ENCODE results near the gene CAMK2B. TPM values are rescaled to one million over a fixed set of nuclear protein-coding genes. Genes with fewer than 3 reads are reported as not detected.

Gene CAMK2B
- total and polyA plus RNA-seq, 4 experiments from 2014 or later, result not detected

DNA sequence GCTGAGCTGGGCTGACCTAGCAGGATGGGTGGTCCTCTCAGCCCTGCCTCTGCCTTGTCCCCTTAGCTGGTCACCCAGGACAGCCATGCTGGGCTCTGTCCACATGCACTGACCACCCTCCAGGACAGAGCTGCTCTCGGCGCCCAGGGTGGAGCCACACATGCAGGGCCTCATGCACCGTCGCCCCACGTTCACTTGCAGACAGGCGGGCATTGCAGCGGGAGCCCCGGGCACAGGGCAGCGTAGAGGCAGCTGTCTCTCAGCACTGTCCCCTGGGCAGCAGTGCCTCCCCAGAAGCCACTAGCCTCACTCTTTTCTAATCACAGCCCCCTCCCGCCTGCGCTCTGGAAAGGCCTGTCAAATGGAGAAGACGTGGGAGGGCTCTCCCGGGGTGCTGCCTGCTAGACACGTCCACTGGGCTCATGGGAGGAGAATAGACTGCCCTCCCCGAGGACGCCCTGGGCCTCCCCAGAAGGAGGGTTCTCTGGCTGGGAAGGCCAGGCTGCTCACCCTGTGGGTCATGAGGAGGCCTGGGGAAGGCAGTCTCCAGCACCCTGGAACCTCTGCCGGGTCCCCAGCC is 87.2 kb downstream of the CAMK2B start:
- H3K27me3 ChIP-seq (ENCODE audit: insufficient read depth, low read length), result no peaks in the 10 kb centered on the region

DNA sequence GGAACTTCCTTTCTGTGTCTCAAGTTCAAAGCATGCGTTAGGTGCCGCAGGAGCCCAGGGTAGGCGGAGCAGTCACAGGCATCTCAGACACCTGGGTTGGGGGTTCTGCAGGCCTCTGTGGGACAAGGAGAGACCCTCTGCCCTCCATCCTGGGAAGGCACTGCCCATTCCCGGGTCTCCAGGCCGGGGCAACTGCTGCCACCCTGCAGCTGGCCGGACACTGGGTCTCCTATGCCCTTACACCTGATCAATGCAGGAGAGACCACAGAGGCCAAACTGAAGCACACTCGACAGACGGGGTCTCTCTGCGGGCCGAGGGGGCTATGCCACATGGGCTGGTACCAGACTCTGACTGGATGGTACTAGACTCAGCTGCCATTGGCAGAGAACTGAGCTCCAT is 87.7 kb downstream of the CAMK2B start:
- Histone ChIP-seq H3K4me1 (ENCODE audit: insufficient read depth, low read length) (no peaks in the 10 kb centered on the region), H3K4me3 (ENCODE audit: low read length in 2 of 2) (no peak overlapping the region), H3K9me3 (ENCODE audit: control insufficient read depth in 1 of 2, low read length in 2 of 2) (no peaks in the 10 kb centered on the region), H3K27me3 (ENCODE audit: insufficient read depth, low read length) (no peaks in the 10 kb centered on the region), H3K36me3 (ENCODE audit: insufficient read depth, low read length) (no peaks in the 10 kb centered on the region), H3K27ac (ENCODE audit: low read depth, low read length) (no peak overlapping the region)
- no peak for DNase-seq
- no peaks in the 10 kb centered on the region for H3K36me3 Mint-ChIP-seq
- ChIA-PET CTCF (ENCODE audit: partially characterized antibody) (no interaction called here), POLR2A (ENCODE audit: partially characterized antibody) (no interaction called here)
- H3K9me3 Mint-ChIP-seq, result no peaks in the 10 kb centered on the region
- H3K4me1 Mint-ChIP-seq, result no peaks in the 10 kb centered on the region
- H3K4me3 Mint-ChIP-seq, result no peak overlapping the region
- no peak overlapping the region for H3K27ac Mint-ChIP-seq
- H3K27me3 Mint-ChIP-seq, result no peaks in the 10 kb centered on the region
- intact Hi-C loops (cut with micrococcal nuclease), result no loop called here

More for the DNA sequence above, 87.2 kb downstream of the CAMK2B start:
- no peak overlapping the region for H3K27ac Mint-ChIP-seq
- Histone ChIP-seq H3K36me3 (ENCODE audit: insufficient read depth, low read length) (no peaks in the 10 kb centered on the region), H3K4me3 (ENCODE audit: low read length in 2 of 2) (no peak overlapping the region), H3K27ac (ENCODE audit: low read depth, low read length) (no peak overlapping the region), H3K9me3 (ENCODE audit: control insufficient read depth in 1 of 2, low read length in 2 of 2) (no peaks in the 10 kb centered on the region), H3K4me1 (ENCODE audit: insufficient read depth, low read length) (no peaks in the 10 kb centered on the region)
- H3K9me3 Mint-ChIP-seq, result no peaks in the 10 kb centered on the region
- intact Hi-C loops (cut with micrococcal nuclease), result no loop called here
- H3K27me3 Mint-ChIP-seq, result no peaks in the 10 kb centered on the region
- H3K36me3 Mint-ChIP-seq, result no peaks in the 10 kb centered on the region
- no peaks in the 10 kb centered on the region for H3K4me1 Mint-ChIP-seq
- H3K4me3 Mint-ChIP-seq, result no peak overlapping the region
- CTCF ChIA-PET (ENCODE audit: partially characterized antibody), result no interaction called here
- no peak for DNase-seq
- POLR2A ChIA-PET (ENCODE audit: partially characterized antibody), result no interaction called here

DNA sequence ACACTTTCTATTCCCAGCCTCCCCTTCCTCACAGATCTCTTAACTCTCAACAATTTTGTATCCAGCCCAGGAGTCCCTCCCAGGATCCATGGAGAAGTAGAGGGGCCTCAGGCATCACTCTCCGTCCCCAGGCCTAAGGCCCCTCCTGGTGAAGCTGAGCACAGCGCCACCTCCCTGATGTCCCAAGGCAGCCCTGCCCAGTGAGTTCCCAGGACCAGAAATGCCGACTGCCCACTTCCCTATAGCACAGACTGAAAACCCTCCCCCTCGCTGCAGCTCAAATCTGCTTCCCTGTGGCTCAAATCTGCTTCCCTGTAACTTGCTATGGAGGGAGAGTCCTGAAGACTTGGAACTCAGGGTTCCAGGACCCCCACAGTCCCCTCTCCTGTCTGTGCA is 89.1 kb downstream of the CAMK2B start:
- no peaks in the 10 kb centered on the region for H3K36me3 ChIP-seq (ENCODE audit: insufficient read depth, low read length)
- H3K27me3 ChIP-seq (ENCODE audit: insufficient read depth, low read length), result no peaks in the 10 kb centered on the region
- no peak overlapping the region for H3K4me3 ChIP-seq (ENCODE audit: low read length in 2 of 2)
- no peaks in the 10 kb centered on the region for H3K36me3 Mint-ChIP-seq
- ChIA-PET POLR2A (ENCODE audit: partially characterized antibody) (no interaction called here), CTCF (ENCODE audit: partially characterized antibody) (interaction anchor here (0.9 kb wide), 1 partner anchor 9 kb away, joined by 3 read pairs; no protein-coding TSS in a partner anchor)
- no peaks in the 10 kb centered on the region for H3K9me3 ChIP-seq (ENCODE audit: control insufficient read depth in 1 of 2, low read length in 2 of 2)
- intact Hi-C loops (cut with micrococcal nuclease), result no loop called here
- H3K4me1 ChIP-seq (ENCODE audit: insufficient read depth, low read length), result no peaks in the 10 kb centered on the region
- no peaks in the 10 kb centered on the region for H3K4me1 Mint-ChIP-seq
- H3K9me3 Mint-ChIP-seq, result no peaks in the 10 kb centered on the region
- no peak overlapping the region for H3K27ac Mint-ChIP-seq
- DNase-seq, result no peak
- no peak overlapping the region for H3K4me3 Mint-ChIP-seq
- H3K27ac ChIP-seq (ENCODE audit: low read depth, low read length), result no peak overlapping the region
- no peaks in the 10 kb centered on the region for H3K27me3 Mint-ChIP-seq

DNA sequence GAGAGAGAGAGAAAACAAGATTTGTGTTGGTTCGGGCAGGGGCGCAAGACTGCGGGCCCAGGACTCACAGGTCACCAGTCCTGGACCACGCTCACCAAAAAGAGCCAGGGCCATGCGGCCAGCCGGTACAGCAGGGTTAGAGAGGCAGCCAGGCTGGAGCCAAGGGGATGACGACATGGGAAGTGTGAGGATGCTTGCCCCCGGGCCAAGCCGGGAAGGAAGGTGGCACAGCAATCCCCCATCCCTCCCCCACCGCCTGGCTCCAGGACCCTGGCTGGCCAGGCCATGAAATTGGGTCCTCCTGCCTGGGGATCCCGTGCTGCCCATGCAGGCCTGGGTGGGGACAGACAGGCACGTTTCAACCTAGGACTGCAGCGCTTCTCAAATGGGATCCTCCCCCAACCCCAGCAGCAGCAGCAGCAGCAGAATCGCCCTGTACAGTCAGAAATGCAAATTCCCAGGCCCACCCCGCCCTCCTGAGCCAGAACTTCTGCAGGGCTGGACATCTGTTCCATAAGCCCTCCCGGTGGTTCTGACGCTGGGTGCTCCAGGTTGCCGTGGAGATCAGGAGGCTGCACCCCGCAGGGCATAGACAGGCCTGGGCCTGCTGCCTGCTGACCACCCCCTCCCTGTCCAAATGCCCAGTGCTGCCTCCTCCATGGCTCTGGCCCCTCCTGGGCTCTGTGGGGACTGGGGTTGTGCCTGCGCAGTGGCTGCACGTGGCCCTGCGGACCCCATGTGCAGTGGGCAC is 89.6 kb downstream of the CAMK2B start:
- H3K36me3 ChIP-seq (ENCODE audit: insufficient read depth, low read length), result no peaks in the 10 kb centered on the region
- DNase-seq, result no peak
- no peaks in the 10 kb centered on the region for H3K4me1 ChIP-seq (ENCODE audit: insufficient read depth, low read length)
- no peak overlapping the region for H3K4me3 ChIP-seq (ENCODE audit: low read length in 2 of 2)
- no peaks in the 10 kb centered on the region for H3K36me3 Mint-ChIP-seq
- H3K9me3 ChIP-seq (ENCODE audit: control insufficient read depth in 1 of 2, low read length in 2 of 2), result no peaks in the 10 kb centered on the region
- intact Hi-C loops (cut with micrococcal nuclease), result no loop called here
- H3K27ac Mint-ChIP-seq, result no peak overlapping the region
- H3K27me3 Mint-ChIP-seq, result no peaks in the 10 kb centered on the region
- H3K27ac ChIP-seq (ENCODE audit: low read depth, low read length), result no peak overlapping the region
- H3K4me1 Mint-ChIP-seq, result no peaks in the 10 kb centered on the region
- CTCF ChIA-PET (ENCODE audit: partially characterized antibody), result no interaction called here
- POLR2A ChIA-PET (ENCODE audit: partially characterized antibody), result no interaction called here
- no peaks in the 10 kb centered on the region for H3K9me3 Mint-ChIP-seq
- no peaks in the 10 kb centered on the region for H3K27me3 ChIP-seq (ENCODE audit: insufficient read depth, low read length)
- H3K4me3 Mint-ChIP-seq, result no peak overlapping the region

DNA sequence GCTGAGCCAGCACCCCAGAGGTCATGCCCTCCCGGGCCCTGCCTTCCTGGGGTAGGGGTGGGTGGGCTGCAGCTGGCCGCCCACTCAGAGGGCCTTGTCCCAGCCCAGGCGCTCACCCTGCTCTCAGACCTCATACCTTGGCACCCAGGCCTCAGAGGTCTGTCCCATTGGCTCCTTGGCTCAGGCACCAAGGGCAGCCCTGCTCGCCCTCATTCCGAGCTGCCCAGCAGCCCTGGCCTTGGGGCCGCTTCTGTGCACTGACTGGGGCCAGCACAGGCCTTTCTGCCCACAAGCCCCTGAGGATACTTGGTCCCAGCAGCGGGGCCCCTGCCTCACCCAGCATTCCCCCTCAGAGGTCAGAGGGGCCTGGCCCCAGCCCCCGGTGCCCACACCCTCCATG is 90.3 kb downstream of the CAMK2B start:
- Histone ChIP-seq H3K9me3 (ENCODE audit: control insufficient read depth in 1 of 2, low read length in 2 of 2) (no peaks in the 10 kb centered on the region), H3K27ac (ENCODE audit: low read depth, low read length) (no peak overlapping the region), H3K4me1 (ENCODE audit: insufficient read depth, low read length) (no peaks in the 10 kb centered on the region), H3K36me3 (ENCODE audit: insufficient read depth, low read length) (no peaks in the 10 kb centered on the region), H3K27me3 (ENCODE audit: insufficient read depth, low read length) (no peaks in the 10 kb centered on the region), H3K4me3 (ENCODE audit: low read length in 2 of 2) (no peak overlapping the region)
- Mint-ChIP-seq H3K36me3 (no peaks in the 10 kb centered on the region), H3K27me3 (no peaks in the 10 kb centered on the region), H3K27ac (no peak overlapping the region), H3K4me3 (no peak overlapping the region), H3K9me3 (no peaks in the 10 kb centered on the region), H3K4me1 (no peaks in the 10 kb centered on the region)
- intact Hi-C loops (cut with micrococcal nuclease), result no loop called here
- DNase-seq, result no peak
- ChIA-PET POLR2A (ENCODE audit: partially characterized antibody) (no interaction called here), CTCF (ENCODE audit: partially characterized antibody) (no interaction called here)

DNA sequence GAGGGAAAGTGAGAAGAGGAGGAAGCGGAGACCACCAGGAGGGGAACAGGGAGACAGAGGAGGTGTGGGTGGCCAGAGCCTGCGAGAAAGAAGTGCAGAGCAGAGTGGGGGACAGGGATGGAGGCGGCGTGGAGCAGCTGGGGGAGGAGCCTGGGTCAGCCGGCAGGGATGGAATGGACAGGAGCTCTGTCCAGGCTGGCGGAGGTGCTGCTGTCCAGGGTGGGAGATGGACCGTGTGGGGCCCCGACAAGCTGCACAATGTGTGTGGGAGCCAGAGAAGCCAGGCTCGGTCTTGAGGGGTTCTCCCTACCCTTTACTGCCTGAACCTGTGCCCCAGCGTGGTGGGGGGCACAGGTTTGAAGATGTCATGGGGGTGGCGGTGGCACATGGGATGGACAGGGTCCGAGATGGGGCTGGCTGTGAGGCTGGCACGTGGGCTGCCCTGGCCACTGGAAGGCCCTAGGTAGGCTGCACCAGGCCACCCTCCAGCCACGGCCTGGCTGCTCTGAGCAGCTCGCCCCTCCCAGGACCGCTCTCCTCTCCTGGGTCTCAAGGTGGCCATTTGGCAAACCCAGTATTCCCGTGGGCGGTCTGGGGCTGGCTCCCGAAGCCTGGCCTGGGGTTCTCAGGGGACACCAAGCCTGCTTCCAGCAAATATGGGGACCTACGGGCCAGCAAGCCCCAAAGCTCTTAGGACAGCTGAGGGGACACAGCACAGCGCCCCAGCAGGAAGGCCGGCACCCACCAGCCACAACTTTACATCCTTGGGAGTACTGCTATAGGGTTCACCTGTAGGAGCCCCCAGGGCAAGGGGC is 92.3 kb downstream of the CAMK2B start:
- ChIA-PET CTCF (ENCODE audit: partially characterized antibody) (no interaction called here), POLR2A (ENCODE audit: partially characterized antibody) (no interaction called here)
- no peaks in the 10 kb centered on the region for H3K27me3 ChIP-seq (ENCODE audit: insufficient read depth, low read length)
- intact Hi-C loops (cut with micrococcal nuclease), result no loop called here
- no peak overlapping the region for H3K4me3 ChIP-seq (ENCODE audit: low read length in 2 of 2)
- no peaks in the 10 kb centered on the region for H3K36me3 ChIP-seq (ENCODE audit: insufficient read depth, low read length)
- Mint-ChIP-seq H3K4me1 (no peaks in the 10 kb centered on the region), H3K27me3 (no peaks in the 10 kb centered on the region), H3K36me3 (no peaks in the 10 kb centered on the region), H3K9me3 (no peaks in the 10 kb centered on the region), H3K27ac (peak overlapping the region in 2 of 7 donors; percentile 15 to 27), H3K4me3 (no peak overlapping the region)
- H3K9me3 ChIP-seq (ENCODE audit: control insufficient read depth in 1 of 2, low read length in 2 of 2), result no peaks in the 10 kb centered on the region
- DNase-seq, result no peak
- no peak overlapping the region for H3K27ac ChIP-seq (ENCODE audit: low read depth, low read length)
- H3K4me1 ChIP-seq (ENCODE audit: insufficient read depth, low read length), result no peaks in the 10 kb centered on the region

DNA sequence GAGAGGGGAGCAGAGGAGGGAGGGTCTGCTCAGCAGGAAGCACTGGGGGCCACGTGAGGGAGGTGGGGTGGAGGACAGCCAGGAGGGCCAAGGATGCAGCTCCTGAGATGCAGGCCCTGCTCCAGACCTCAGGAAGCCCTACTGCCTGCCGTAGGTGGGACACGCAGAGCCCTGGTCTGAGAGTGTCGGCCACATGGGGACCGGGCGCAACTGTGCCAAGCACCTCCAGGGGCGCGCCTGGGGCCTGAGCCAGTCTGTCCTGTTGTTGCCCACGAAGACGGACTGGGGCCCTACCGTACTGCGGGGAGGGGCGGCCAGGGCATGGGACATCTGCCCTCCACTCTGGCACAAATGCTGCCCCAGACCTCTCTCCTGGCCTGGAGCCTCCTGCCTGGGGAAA is 93.0 kb downstream of the CAMK2B start:
- ChIA-PET POLR2A (ENCODE audit: partially characterized antibody) (no interaction called here), CTCF (ENCODE audit: partially characterized antibody) (no interaction called here)
- Histone ChIP-seq H3K4me1 (ENCODE audit: insufficient read depth, low read length) (no peaks in the 10 kb centered on the region), H3K36me3 (ENCODE audit: insufficient read depth, low read length) (no peaks in the 10 kb centered on the region), H3K27ac (ENCODE audit: low read depth, low read length) (no peak overlapping the region), H3K4me3 (ENCODE audit: low read length in 2 of 2) (no peak overlapping the region), H3K9me3 (ENCODE audit: control insufficient read depth in 1 of 2, low read length in 2 of 2) (no peaks in the 10 kb centered on the region), H3K27me3 (ENCODE audit: insufficient read depth, low read length) (no peaks in the 10 kb centered on the region)
- H3K4me1 Mint-ChIP-seq, result no peaks in the 10 kb centered on the region
- intact Hi-C loops (cut with micrococcal nuclease), result no loop called here
- H3K9me3 Mint-ChIP-seq, result no peaks in the 10 kb centered on the region
- H3K36me3 Mint-ChIP-seq, result no peaks in the 10 kb centered on the region
- H3K4me3 Mint-ChIP-seq, result no peak overlapping the region
- no peaks in the 10 kb centered on the region for H3K27me3 Mint-ChIP-seq
- DNase-seq, result no peak
- no peak overlapping the region for H3K27ac Mint-ChIP-seq

All from CD4-positive, alpha-beta memory T cell (primary cell).